ENCODE data around the gene UEVLD. TPM values are rescaled to one million over a fixed set of nuclear protein-coding genes. Genes with fewer than 3 reads are reported as not detected.
A peak's percentile ranks its signal among the peaks of the same experiment; 100 is the strongest.
"Not testable (repeated sequence)": the region's sequence is repeated elsewhere in the genome, so short reads cannot be mapped to it uniquely, and the experiment has no call there.

UEVLD gene
- total and polyA plus RNA-seq, 10 donors: 4.1 to 23.0 (median 19.7) TPM

- Histone ChIP-seq H3K36me3 (peaks cover 0 to 24% (median 6%) of the 10 kb centered on the region in 6 donors), H3K4me3 (no peak within 1 kb of the TSS), H3K27ac (no peak within 1 kb of the TSS), H3K9me3 (no peaks in the 10 kb centered on the region), H3K4me1 (no peaks in the 10 kb centered on the region), H3K27me3 (replicated peaks in 1 of 7) (no peaks in the 10 kb centered on the region)
- TF ChIP-seq, protein P1, sequence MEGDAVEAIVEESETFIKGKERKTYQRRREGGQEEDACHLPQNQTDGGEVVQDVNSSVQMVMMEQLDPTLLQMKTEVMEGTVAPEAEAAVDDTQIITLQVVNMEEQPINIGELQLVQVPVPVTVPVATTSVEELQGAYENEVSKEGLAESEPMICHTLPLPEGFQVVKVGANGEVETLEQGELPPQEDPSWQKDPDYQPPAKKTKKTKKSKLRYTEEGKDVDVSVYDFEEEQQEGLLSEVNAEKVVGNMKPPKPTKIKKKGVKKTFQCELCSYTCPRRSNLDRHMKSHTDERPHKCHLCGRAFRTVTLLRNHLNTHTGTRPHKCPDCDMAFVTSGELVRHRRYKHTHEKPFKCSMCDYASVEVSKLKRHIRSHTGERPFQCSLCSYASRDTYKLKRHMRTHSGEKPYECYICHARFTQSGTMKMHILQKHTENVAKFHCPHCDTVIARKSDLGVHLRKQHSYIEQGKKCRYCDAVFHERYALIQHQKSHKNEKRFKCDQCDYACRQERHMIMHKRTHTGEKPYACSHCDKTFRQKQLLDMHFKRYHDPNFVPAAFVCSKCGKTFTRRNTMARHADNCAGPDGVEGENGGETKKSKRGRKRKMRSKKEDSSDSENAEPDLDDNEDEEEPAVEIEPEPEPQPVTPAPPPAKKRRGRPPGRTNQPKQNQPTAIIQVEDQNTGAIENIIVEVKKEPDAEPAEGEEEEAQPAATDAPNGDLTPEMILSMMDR (IDR thresholded peaks at IDR 0.05 in 8 of 11, conservative IDR thresholded peaks at IDR 0.05 in 3 of 11): no peak
- no peak for TF ChIP-seq POLR2AphosphoS5 (IDR thresholded peaks at IDR 0.05)
- TF ChIP-seq POLR2A (IDR thresholded peaks at IDR 0.05): no peak
- WGBS, 5 donors: 90 to 96% (median 95%) methylated on average over 7 of the region's 7 CpGs
- no peak for DNase-seq
- intact Hi-C loops (cut with DNase I; ENCODE audit: low total_unique reads): no loop called here
Measured at GRCh38 chr11:18599739-18600230, 11.3 kb upstream of the UEVLD start, which contains the start of gene MISFA. MISFA (plus strand) TSS chr11:18599789; CDS start chr11:18599929, 140 bp downstream.

DNA sequence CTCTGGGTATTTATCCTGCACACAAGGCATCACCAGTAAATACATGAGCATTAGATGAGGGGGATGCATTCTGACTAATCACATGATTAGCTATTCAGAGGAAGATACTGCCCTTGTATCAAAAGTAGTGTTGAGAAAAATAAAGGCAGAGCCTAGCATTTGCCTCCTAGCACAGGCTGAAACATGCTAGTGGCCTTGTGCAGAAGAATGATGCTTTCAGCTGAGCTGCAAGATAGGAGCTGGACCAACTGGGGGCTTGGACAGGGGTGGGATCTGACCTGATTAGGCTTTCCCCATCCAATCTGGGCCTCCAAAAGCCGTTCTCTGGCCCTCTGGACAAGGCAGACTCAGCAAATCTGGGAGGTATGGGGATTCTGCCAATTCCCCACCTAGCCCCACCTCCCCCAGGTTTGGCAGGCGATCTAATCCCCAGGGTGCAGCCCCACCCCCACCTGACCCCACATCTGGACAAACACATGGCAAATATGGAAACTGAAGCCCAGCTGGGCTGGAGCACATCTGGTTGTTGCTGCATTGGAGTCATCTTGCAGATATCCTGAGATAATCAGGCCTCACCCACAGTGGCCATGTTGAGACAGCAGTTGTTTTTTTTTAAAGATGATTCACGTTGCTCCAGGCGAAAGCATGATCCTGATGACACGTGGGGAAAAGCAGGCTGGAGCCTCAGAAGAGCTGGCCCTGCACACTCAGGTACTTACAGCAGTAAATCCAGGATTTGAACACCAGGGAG is 6.6 kb upstream of the UEVLD start:
- Histone ChIP-seq H3K27me3 (replicated peaks in 1 of 7) (no peaks in the 10 kb centered on the region), H3K4me3 (no peak overlapping the region), H3K9me3 (no peaks in the 10 kb centered on the region), H3K36me3 (peaks cover 0 to 16% (median 6%) of the 10 kb centered on the region in 6 donors), H3K4me1 (peaks cover 6 to 20% (median 13%) of the 10 kb centered on the region in 6 donors), H3K27ac (no peak overlapping the region)
- no peak for DNase-seq
- intact Hi-C loops (cut with DNase I; ENCODE audit: low total_unique reads): no loop called here
- TF ChIP-seq POLR2A (IDR thresholded peaks at IDR 0.05): no peak
- TF ChIP-seq, protein P1 (IDR thresholded peaks at IDR 0.05 in 8 of 11, conservative IDR thresholded peaks at IDR 0.05 in 3 of 11): no peak
- no peak for TF ChIP-seq POLR2AphosphoS5 (IDR thresholded peaks at IDR 0.05)
- 68 to 84% (median 75%) methylated on average over 5 of the region's 5 CpGs for WGBS, 5 donors

- 90 to 93% (median 91%) methylated on average over 5 of the region's 5 CpGs for WGBS, 5 donors
- DNase-seq; H3K27ac ChIP-seq; H3K9me3 ChIP-seq; H3K4me3 ChIP-seq; intact Hi-C loops (cut with DNase I; ENCODE audit: low total_unique reads); H3K27me3 ChIP-seq (replicated peaks in 1 of 7): not testable (repeated sequence)
- Histone ChIP-seq H3K4me1 (peaks cover 13 to 31% (median 24%) of the 10 kb centered on the region in 6 donors), H3K36me3 (peaks cover 0 to 16% (median 6%) of the 10 kb centered on the region in 6 donors)
Measured at GRCh38 chr11:18594088-18594487, 5.6 kb upstream of the UEVLD start.

- H3K4me1 ChIP-seq: peaks cover 20 to 57% (median 39%) of the 10 kb centered on the region in 6 donors
- DNase-seq: no peak
- H3K27me3 ChIP-seq (replicated peaks in 1 of 7): no peaks in the 10 kb centered on the region
- peak overlapping the region in 1 of 8 donors; percentile 84 for H3K4me3 ChIP-seq
- H3K9me3 ChIP-seq: no peaks in the 10 kb centered on the region
- TF ChIP-seq, protein P1 (IDR thresholded peaks at IDR 0.05 in 8 of 11, conservative IDR thresholded peaks at IDR 0.05 in 3 of 11): no peak
- TF ChIP-seq POLR2AphosphoS5 (IDR thresholded peaks at IDR 0.05) (no peak), POLR2A (IDR thresholded peaks at IDR 0.05) (no peak)
- intact Hi-C loops (cut with DNase I; ENCODE audit: low total_unique reads): no loop called here
- WGBS, 5 donors: 20 to 74% (median 55%) methylated on average over 2 of the region's 2 CpGs
- peak overlapping the region in 7 of 8 donors; percentile 21 to 89 (median 65) for H3K27ac ChIP-seq
- H3K36me3 ChIP-seq: peaks cover 0 to 7% (median 2%) of the 10 kb centered on the region in 6 donors
Measured at GRCh38 chr11:18590571-18590970, 2.0 kb upstream of the UEVLD start.

Data from spleen (tissue), 11 donors.